ENCODE measurements around the gene ARRB1.

DNA sequence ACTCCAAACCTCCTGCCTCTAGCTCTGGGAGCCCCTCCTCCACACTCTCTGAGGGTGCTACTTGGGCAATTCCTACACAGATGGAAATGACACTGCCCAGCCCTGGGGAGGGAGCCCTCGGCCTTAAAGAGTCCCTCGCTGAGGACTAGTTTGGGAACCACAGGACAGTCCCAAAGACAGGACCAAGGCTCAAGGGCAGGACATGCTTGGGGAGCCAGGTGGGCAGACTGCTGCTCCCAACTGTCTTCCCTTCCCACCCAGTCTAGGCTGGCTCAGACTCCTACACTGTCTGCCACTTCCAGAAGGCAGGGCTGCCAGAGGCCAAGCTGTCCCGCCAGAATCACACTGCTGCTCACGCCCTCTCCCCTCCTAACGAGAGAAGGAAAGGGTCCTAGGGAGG is 9.8 kb downstream of the ARRB1 start:
- TF ChIP-seq, protein P1, sequence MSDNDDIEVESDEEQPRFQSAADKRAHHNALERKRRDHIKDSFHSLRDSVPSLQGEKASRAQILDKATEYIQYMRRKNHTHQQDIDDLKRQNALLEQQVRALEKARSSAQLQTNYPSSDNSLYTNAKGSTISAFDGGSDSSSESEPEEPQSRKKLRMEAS (IDR thresholded peaks at IDR 0.05; ENCODE audit: low read depth), result no peak
- TF ChIP-seq, protein P2, sequence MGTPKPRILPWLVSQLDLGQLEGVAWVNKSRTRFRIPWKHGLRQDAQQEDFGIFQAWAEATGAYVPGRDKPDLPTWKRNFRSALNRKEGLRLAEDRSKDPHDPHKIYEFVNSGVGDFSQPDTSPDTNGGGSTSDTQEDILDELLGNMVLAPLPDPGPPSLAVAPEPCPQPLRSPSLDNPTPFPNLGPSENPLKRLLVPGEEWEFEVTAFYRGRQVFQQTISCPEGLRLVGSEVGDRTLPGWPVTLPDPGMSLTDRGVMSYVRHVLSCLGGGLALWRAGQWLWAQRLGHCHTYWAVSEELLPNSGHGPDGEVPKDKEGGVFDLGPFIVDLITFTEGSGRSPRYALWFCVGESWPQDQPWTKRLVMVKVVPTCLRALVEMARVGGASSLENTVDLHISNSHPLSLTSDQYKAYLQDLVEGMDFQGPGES (IDR thresholded peaks at IDR 0.05; ENCODE audit: low read depth, low read length), result no peak
- TF ChIP-seq, protein P3, sequence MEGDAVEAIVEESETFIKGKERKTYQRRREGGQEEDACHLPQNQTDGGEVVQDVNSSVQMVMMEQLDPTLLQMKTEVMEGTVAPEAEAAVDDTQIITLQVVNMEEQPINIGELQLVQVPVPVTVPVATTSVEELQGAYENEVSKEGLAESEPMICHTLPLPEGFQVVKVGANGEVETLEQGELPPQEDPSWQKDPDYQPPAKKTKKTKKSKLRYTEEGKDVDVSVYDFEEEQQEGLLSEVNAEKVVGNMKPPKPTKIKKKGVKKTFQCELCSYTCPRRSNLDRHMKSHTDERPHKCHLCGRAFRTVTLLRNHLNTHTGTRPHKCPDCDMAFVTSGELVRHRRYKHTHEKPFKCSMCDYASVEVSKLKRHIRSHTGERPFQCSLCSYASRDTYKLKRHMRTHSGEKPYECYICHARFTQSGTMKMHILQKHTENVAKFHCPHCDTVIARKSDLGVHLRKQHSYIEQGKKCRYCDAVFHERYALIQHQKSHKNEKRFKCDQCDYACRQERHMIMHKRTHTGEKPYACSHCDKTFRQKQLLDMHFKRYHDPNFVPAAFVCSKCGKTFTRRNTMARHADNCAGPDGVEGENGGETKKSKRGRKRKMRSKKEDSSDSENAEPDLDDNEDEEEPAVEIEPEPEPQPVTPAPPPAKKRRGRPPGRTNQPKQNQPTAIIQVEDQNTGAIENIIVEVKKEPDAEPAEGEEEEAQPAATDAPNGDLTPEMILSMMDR (IDR thresholded peaks at IDR 0.05), result no peak
- TF ChIP-seq EP300 (IDR thresholded peaks at IDR 0.05; ENCODE audit: borderline replicate concordance in 1 of 2, low read depth in 1 of 2, low read length in 1 of 2), result no peak
- no peak for TF ChIP-seq ELF1 (IDR thresholded peaks at IDR 0.05)
- no peak for TF ChIP-seq RAD21 (IDR thresholded peaks at IDR 0.05; ENCODE audit: low read length)
- no peak for TF ChIP-seq POLR2AphosphoS5 (IDR thresholded peaks at IDR 0.05; ENCODE audit: low read depth, low read length)
- TF ChIP-seq SMC3 (IDR thresholded peaks at IDR 0.05; ENCODE audit: low read depth, low read length), result no peak
- no peak for TF ChIP-seq NRF1 (IDR thresholded peaks at IDR 0.05; ENCODE audit: low read depth, low read length)
- TF ChIP-seq CHD2 (IDR thresholded peaks at IDR 0.05; ENCODE audit: low read length, partially characterized antibody), result no peak
- TF ChIP-seq YY1 (IDR thresholded peaks at IDR 0.05; ENCODE audit: low read depth), result no peak
- TF ChIP-seq, protein P4, sequence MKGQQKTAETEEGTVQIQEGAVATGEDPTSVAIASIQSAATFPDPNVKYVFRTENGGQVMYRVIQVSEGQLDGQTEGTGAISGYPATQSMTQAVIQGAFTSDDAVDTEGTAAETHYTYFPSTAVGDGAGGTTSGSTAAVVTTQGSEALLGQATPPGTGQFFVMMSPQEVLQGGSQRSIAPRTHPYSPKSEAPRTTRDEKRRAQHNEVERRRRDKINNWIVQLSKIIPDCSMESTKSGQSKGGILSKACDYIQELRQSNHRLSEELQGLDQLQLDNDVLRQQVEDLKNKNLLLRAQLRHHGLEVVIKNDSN (IDR thresholded peaks at IDR 0.05; ENCODE audit: borderline replicate concordance, low read depth), result no peak
- no peak for TF ChIP-seq ZBTB33 (IDR thresholded peaks at IDR 0.05; ENCODE audit: borderline replicate concordance, low read depth)
- TF ChIP-seq PBX3 (IDR thresholded peaks at IDR 0.05), result no peak

Measured in SK-N-SH (cell line).